GM12872 (cell line): ENCODE results near the gene PIGZ.

Experiments
- CTCF ChIP-seq: IDR thresholded peaks from 3 replicates; pipeline ENCODE4 v1.5.1; 2011; ENCODE audit warnings: low read depth, mild to moderate bottlenecking, low read length, moderate library complexity; ENCODE audit not compliant: insufficient read depth

PIGZ gene

GRCh38 chr3:196915375-196915774, 53.3 kb downstream of the PIGZ start:
- no peak for TF ChIP-seq CTCF

GRCh38 chr3:196914866-196915265, 53.8 kb downstream of the PIGZ start:
- TF ChIP-seq CTCF, result no peak

- TF ChIP-seq CTCF, result no peak
Observed at GRCh38 chr3:196903740-196904139, 64.9 kb downstream of the PIGZ start.

GRCh38 chr3:196902296-196902695, 66.3 kb downstream of the PIGZ start:
- no peak for TF ChIP-seq CTCF

- TF ChIP-seq CTCF, result no peak
Observed at GRCh38 chr3:196901768-196902167, 66.9 kb downstream of the PIGZ start.
